OCI-LY3 (cell line): ENCODE results near the gene FANCC.

ENCODE experiments used
- H2AFZ ChIP-seq: fragments of 200-600, 300-600 bp; shearing (Covaris generic); 2 replicates; pipeline ENCODE4 v1.6.0; 2014; ENCODE audit warnings: antibody characterized with exemption, low read depth, low read length
- H3K27ac ChIP-seq: fragments of 200-600, 300-600 bp; sonication (generic); 2 replicates; pipeline ENCODE4 v1.5.1; 2014; ENCODE audit warnings: mild to moderate bottlenecking, low read length, moderate library complexity, mixed read lengths
- H3K27me3 ChIP-seq: fragments of 200-600, 300-600 bp; sonication (generic); 2 replicates; pipeline ENCODE4 v1.6.1; 2014; ENCODE audit warnings: low read depth, low read length, mixed read lengths
- H3K36me3 ChIP-seq: fragments of 200-600, 300-600 bp; sonication (generic); replicated peaks from 2 replicates; pipeline ENCODE3; 2014; ENCODE audit warnings: low read depth, low read length, mixed read lengths
- H3K4me1 ChIP-seq: fragments of 300-600, 200-600 bp; sonication (generic); 2 replicates; pipeline ENCODE4 v1.6.1; 2014; ENCODE audit warnings: low read length, mixed read lengths
- H3K4me2 ChIP-seq: fragments of 200-600, 300-600 bp; sonication (generic); 2 replicates; pipeline ENCODE4 v1.6.1; 2014; ENCODE audit warnings: low read length, mixed read lengths
- H3K4me3 ChIP-seq: fragments of 300-600, 200-600 bp; sonication (generic); 2 replicates; pipeline ENCODE4 v1.5.1; 2014; ENCODE audit warnings: antibody characterized with exemption, mild to moderate bottlenecking, low read length, moderate library complexity
- H3K79me2 ChIP-seq: fragments of 300-600, 200-600 bp; shearing (Covaris generic); 2 replicates; pipeline ENCODE4 v1.6.1; 2014; ENCODE audit warnings: mild to moderate bottlenecking, low read length, mixed read lengths
- H3K9ac ChIP-seq: fragments of 300-600, 200-600 bp; shearing (Covaris generic); 2 replicates; pipeline ENCODE4 v1.6.0; 2014; ENCODE audit warnings: mild to moderate bottlenecking, low read length, moderate library complexity
- H3K9me3 ChIP-seq: fragments of 200-600, 300-600 bp; shearing (Covaris generic); 2 replicates; pipeline ENCODE4 v1.6.1; 2014; ENCODE audit warnings: low read length, mixed read lengths; ENCODE audit not compliant: insufficient read depth
- H4K20me1 ChIP-seq: fragments of 200-600, 300-600 bp; sonication (generic); 2 replicates; pipeline ENCODE4 v1.6.1; 2016; ENCODE audit warnings: low read length, mixed read lengths; ENCODE audit not compliant: insufficient read depth
- EZH2phosphoT487 ChIP-seq: fragments of 200-600 bp; shearing (Covaris generic); IDR thresholded peaks from 2 replicates; pipeline ENCODE4 v1.6.1; 2018; ENCODE audit warnings: antibody characterized with exemption, mixed run types, low read depth
- TF ChIP-seq, protein P1 (sequence below): fragments of 200-600, 300-600 bp; sonication (generic); IDR thresholded peaks from 2 replicates; pipeline ENCODE4 v1.5.1; 2014; ENCODE audit warnings: antibody characterized with exemption, low read length, low read depth

Gene FANCC

DNA sequence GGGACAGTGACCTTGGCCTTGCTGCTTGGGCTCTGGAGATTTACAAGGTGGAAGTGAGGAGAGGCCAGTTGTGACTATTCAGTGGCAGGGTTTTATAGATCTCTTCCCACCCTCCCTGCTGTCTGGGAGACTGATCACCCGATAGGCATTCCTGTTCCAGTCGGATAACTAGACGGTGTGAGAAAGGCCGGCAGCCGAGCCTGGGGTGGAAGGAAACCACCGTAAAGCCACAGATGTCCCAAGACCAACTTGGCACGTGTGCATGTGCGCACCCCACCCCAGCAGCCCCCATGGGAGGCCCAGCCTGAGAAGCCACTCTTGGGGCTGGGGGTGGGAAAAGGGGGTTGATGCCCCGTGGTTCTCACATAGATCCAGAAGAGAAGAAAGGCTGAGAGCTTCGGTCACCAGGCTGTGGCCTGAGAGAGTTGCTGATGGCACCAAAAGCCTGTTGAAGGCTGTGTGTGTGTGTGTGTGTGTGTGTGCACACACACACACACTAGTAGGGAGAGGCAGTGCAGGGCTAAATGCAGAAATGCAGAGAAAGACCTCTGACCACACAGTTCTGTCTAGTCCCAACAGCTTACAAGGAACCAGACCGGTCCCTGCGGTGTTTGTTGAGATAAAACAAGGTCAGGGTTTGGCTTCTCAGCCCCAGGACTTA is 225.8 kb downstream of the FANCC start:
- H3K9ac ChIP-seq: no peak overlapping the region
- H3K36me3 ChIP-seq: no peaks in the 10 kb centered on the region
- no peaks in the 10 kb centered on the region for H3K9me3 ChIP-seq
- H3K27me3 ChIP-seq: no peaks in the 10 kb centered on the region
- no peak overlapping the region for H3K4me3 ChIP-seq
- TF ChIP-seq EZH2phosphoT487: no peak
- TF ChIP-seq, protein P1, sequence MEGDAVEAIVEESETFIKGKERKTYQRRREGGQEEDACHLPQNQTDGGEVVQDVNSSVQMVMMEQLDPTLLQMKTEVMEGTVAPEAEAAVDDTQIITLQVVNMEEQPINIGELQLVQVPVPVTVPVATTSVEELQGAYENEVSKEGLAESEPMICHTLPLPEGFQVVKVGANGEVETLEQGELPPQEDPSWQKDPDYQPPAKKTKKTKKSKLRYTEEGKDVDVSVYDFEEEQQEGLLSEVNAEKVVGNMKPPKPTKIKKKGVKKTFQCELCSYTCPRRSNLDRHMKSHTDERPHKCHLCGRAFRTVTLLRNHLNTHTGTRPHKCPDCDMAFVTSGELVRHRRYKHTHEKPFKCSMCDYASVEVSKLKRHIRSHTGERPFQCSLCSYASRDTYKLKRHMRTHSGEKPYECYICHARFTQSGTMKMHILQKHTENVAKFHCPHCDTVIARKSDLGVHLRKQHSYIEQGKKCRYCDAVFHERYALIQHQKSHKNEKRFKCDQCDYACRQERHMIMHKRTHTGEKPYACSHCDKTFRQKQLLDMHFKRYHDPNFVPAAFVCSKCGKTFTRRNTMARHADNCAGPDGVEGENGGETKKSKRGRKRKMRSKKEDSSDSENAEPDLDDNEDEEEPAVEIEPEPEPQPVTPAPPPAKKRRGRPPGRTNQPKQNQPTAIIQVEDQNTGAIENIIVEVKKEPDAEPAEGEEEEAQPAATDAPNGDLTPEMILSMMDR: no peak
- no peaks in the 10 kb centered on the region for H3K79me2 ChIP-seq
- H2AFZ ChIP-seq: no peak overlapping the region
- no peaks in the 10 kb centered on the region for H4K20me1 ChIP-seq
- no peak overlapping the region for H3K4me2 ChIP-seq
- no peak overlapping the region for H3K27ac ChIP-seq
- H3K4me1 ChIP-seq: peaks cover 16% of the 10 kb centered on the region

DNA sequence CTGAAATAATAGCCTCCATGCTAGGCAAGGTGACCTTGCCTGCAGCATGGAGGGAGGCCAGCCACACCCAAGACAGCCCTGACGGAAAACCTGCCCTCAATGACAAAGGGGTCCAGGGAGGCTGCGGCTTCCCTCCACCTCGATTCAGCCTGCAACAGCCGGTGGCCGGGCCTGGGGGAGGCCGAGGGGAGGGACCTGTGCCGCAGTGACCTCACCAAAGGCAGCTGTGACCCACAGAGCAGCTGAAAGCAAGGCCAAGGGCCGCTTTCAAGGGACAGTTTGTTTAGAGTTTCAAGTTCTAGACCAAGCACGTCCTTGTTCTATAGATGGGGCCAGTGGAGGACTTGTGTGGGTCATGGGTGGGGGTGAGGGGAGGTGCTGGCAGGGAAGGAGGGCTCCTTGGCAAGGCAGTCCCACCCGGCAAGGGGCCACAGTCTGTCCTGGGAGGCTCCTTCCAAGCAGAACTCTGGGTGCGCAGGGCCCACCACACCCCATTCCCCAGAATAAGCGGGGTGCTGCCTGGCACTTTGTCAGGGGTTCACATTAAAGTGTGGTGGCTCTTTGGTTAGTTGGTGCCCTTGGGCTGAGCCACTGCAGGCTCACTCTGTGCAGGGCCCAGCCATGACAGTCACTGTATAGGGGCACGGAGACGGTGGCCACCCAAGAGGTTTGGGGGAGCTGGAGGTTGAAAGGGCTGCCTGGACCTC is 226.5 kb downstream of the FANCC start:
- no peak overlapping the region for H3K9ac ChIP-seq
- H3K36me3 ChIP-seq: no peaks in the 10 kb centered on the region
- TF ChIP-seq, protein P1: no peak
- TF ChIP-seq EZH2phosphoT487: no peak
- no peak overlapping the region for H3K4me3 ChIP-seq
- peaks cover 16% of the 10 kb centered on the region for H3K4me1 ChIP-seq
- no peaks in the 10 kb centered on the region for H3K79me2 ChIP-seq
- H3K4me2 ChIP-seq: no peak overlapping the region
- H2AFZ ChIP-seq: no peak overlapping the region
- H3K9me3 ChIP-seq: no peaks in the 10 kb centered on the region
- no peak overlapping the region for H3K27ac ChIP-seq
- no peaks in the 10 kb centered on the region for H4K20me1 ChIP-seq
- no peaks in the 10 kb centered on the region for H3K27me3 ChIP-seq

DNA sequence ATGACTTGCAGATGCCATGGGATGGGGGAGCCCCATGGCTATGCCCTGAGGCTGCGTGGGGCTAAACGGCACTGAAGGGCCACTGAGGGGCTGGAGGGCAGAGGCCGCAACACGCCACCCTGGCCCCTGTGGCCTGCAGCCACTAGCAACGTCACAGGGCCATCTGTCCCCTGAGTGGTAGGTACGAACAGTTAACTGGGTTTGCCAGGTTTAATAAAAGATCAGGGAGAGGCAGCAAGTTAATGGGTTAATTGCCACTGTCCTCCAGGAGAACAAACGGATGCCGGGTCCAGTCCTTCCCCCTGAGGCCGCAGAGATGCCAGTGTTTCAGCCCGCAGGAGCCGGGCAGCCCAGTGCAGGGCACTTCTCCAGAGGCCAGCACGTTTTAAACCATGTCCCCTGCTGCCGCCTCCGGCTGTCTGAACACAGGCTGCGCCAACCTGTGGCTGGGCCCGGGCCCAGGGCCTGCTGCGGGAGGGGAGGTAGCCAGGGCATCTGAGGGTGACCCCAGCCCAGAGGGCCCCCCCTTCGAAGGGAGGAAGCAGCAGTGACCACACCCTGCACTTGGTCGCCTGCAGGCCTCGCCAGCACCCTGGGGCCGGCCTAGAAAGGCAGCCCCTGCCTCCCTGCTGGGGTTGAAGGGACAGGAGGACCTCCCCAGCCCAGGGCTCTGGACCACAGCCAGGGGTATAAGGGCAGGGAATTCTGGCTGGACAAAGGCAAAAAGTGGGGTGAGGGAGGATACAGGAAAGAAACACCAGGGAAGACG is 227.3 kb downstream of the FANCC start:
- H4K20me1 ChIP-seq: no peaks in the 10 kb centered on the region
- H3K27me3 ChIP-seq: no peaks in the 10 kb centered on the region
- TF ChIP-seq, protein P1: no peak
- no peak for TF ChIP-seq EZH2phosphoT487
- H3K4me1 ChIP-seq: peaks cover 16% of the 10 kb centered on the region
- H3K27ac ChIP-seq: no peak overlapping the region
- H3K36me3 ChIP-seq: no peaks in the 10 kb centered on the region
- peak overlapping the region; percentile 29 for H3K4me2 ChIP-seq
- no peak overlapping the region for H3K4me3 ChIP-seq
- H3K79me2 ChIP-seq: no peaks in the 10 kb centered on the region
- H3K9me3 ChIP-seq: no peaks in the 10 kb centered on the region
- H3K9ac ChIP-seq: no peak overlapping the region
- H2AFZ ChIP-seq: no peak overlapping the region
